ENCODE results near the gene UNC13A. TPM values are rescaled to one million over a fixed set of nuclear protein-coding genes. Genes with fewer than 3 reads are reported as not detected.

Gene UNC13A
- polyA plus RNA-seq, 1 donor from 2014 or later, result 7.8 TPM

DNA sequence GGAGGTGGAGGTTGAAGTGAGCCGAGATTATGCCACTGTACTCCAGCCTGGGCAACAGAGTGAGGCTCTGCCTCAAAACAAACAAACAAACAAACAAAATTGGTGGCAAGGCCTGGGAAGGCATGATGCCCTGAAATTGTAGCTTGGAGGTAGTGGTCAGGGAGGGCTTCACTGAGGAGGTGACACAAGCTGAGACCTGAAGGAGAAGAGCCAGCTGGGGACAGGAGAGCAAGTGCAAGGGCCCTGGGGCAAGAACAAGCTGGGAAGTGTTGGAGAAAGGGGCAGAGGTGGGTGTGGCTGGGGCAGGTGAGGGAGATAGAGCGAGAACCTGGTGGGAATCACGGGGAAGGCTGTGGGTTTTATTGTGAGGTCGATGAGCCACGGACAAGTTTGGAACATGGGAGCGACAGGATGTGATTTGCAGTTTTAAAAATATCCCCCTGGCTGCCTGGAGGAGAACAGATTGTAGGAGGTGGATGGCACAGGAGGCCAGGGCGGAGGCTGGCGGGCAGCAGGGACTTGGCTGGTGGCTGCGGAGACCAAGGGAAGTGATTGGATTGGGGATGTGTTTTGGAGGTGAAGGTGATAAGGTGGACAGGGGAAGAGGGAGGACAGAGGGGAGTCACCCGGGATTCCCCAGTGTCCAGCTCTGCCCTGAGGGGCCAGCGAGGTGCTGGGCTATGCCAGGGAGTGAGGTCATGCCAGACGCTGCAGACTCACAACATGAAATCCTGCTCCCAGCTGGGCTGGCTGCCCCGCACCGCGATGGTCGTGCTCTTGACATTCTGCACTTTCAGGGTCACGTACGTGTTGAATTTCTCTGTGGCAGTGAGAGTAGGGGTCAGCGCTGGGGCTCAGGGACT is 14.0 kb downstream of the UNC13A start:
- no peaks in the 10 kb centered on the region for H3K27me3 ChIP-seq (ENCODE audit: insufficient read depth, low read depth, low read length)
- no peaks in the 10 kb centered on the region for H3K9me3 ChIP-seq (ENCODE audit: low read length)
- H3K79me2 ChIP-seq (replicated peaks; ENCODE audit: insufficient read depth, low read length), result no peaks in the 10 kb centered on the region
- H3K4me2 ChIP-seq (ENCODE audit: low read length), result no peak overlapping the region
- H3K4me3 ChIP-seq (ENCODE audit: low read length), result no peak overlapping the region
- peaks cover 7% of the 10 kb centered on the region for H3K36me3 ChIP-seq (ENCODE audit: insufficient read depth, low read length)
- no peaks in the 10 kb centered on the region for H3K9me2 ChIP-seq (ENCODE audit: insufficient read depth, low read length)
- H3K9ac ChIP-seq (ENCODE audit: low read length), result no peak overlapping the region
- TF ChIP-seq REST (IDR thresholded peaks at IDR 0.05; ENCODE audit: borderline replicate concordance), result no peak
- TF ChIP-seq EP300 (conservative IDR thresholded peaks at IDR 0.05; ENCODE audit: poor library complexity, severe bottlenecking), result no peak
- TF ChIP-seq, protein P1, sequence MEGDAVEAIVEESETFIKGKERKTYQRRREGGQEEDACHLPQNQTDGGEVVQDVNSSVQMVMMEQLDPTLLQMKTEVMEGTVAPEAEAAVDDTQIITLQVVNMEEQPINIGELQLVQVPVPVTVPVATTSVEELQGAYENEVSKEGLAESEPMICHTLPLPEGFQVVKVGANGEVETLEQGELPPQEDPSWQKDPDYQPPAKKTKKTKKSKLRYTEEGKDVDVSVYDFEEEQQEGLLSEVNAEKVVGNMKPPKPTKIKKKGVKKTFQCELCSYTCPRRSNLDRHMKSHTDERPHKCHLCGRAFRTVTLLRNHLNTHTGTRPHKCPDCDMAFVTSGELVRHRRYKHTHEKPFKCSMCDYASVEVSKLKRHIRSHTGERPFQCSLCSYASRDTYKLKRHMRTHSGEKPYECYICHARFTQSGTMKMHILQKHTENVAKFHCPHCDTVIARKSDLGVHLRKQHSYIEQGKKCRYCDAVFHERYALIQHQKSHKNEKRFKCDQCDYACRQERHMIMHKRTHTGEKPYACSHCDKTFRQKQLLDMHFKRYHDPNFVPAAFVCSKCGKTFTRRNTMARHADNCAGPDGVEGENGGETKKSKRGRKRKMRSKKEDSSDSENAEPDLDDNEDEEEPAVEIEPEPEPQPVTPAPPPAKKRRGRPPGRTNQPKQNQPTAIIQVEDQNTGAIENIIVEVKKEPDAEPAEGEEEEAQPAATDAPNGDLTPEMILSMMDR (IDR thresholded peaks at IDR 0.05; ENCODE audit: poor library complexity, severe bottlenecking), result no peak
- no peak overlapping the region for H2AFZ ChIP-seq (ENCODE audit: low read depth, low read length)
- H4K20me1 ChIP-seq (ENCODE audit: insufficient read depth), result no peaks in the 10 kb centered on the region
- no peak overlapping the region for H3K27ac ChIP-seq (ENCODE audit: low read length)
- no peaks in the 10 kb centered on the region for H3F3A ChIP-seq (ENCODE audit: insufficient read depth, low read length, poor library complexity, severe bottlenecking)

DNA sequence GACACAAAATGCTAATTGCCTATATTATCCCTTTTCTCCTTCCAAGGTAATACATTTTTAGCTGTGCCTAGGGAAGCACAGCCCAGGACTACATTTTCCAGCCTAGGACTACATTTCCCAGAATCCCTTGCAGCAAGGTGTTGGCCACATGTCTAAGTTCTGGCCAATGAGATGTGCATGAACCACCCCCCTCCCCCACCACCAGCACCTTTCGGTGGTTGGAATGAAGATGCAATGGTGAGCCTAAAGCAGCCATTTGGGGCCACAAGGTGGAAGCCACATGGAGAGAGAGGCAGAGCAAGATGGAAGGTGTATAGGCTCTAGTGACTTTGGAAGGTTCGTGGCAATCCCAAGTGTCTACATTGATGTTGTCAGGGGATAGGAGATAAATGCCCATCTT is 16.2 kb downstream of the UNC13A start:
- H3K36me3 ChIP-seq (ENCODE audit: insufficient read depth, low read length), result peaks cover 7% of the 10 kb centered on the region
- H3K9me2 ChIP-seq (ENCODE audit: insufficient read depth, low read length), result no peaks in the 10 kb centered on the region
- no peaks in the 10 kb centered on the region for H3K27me3 ChIP-seq (ENCODE audit: insufficient read depth, low read depth, low read length)
- no peak overlapping the region for H2AFZ ChIP-seq (ENCODE audit: low read depth, low read length)
- no peaks in the 10 kb centered on the region for H3K9me3 ChIP-seq (ENCODE audit: low read length)
- H3K9ac ChIP-seq (ENCODE audit: low read length), result no peak overlapping the region
- no peak for TF ChIP-seq EP300 (conservative IDR thresholded peaks at IDR 0.05; ENCODE audit: poor library complexity, severe bottlenecking)
- no peaks in the 10 kb centered on the region for H3F3A ChIP-seq (ENCODE audit: insufficient read depth, low read length, poor library complexity, severe bottlenecking)
- H4K20me1 ChIP-seq (ENCODE audit: insufficient read depth), result no peaks in the 10 kb centered on the region
- no peak overlapping the region for H3K4me2 ChIP-seq (ENCODE audit: low read length)
- no peak overlapping the region for H3K27ac ChIP-seq (ENCODE audit: low read length)
- no peak overlapping the region for H3K4me3 ChIP-seq (ENCODE audit: low read length)
- H3K79me2 ChIP-seq (replicated peaks; ENCODE audit: insufficient read depth, low read length), result no peaks in the 10 kb centered on the region

DNA sequence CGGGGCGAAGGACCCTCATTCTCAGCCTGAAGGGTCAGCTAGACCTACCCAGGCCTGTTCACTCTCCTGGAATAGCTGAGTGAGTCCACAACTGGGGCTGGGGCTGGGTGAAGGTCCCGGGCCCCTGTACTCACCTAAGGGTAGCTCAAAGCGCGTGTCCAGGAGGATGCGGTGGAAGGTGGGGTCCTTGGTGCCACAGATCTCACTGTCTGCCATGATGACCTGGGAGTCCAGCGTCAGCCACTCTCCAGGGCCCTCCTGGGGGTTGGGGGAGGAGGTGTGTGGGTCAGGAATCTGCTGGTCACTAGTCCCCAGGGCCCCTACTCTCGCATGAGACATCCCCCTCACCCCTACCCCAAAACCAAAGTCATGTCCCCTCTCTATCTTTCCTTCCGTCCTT is 18.7 kb downstream of the UNC13A start:
- peaks cover 8% of the 10 kb centered on the region for H3K9me3 ChIP-seq (ENCODE audit: low read length)
- no peaks in the 10 kb centered on the region for H3K9me2 ChIP-seq (ENCODE audit: insufficient read depth, low read length)
- no peaks in the 10 kb centered on the region for H4K20me1 ChIP-seq (ENCODE audit: insufficient read depth)
- H3K36me3 ChIP-seq (ENCODE audit: insufficient read depth, low read length), result peaks cover 7% of the 10 kb centered on the region
- H3K27me3 ChIP-seq (ENCODE audit: insufficient read depth, low read depth, low read length), result no peaks in the 10 kb centered on the region
- TF ChIP-seq TAF1 (IDR thresholded peaks at IDR 0.05; ENCODE audit: low read depth) (no peak), SMC3 (conservative IDR thresholded peaks at IDR 0.05; ENCODE audit: poor library complexity) (no peak), MXI1 (conservative IDR thresholded peaks at IDR 0.05; ENCODE audit: poor library complexity, severe bottlenecking) (no peak), REST (IDR thresholded peaks at IDR 0.05; ENCODE audit: borderline replicate concordance) (no peak), RAD21 (conservative IDR thresholded peaks at IDR 0.05) (no peak), EP300 (conservative IDR thresholded peaks at IDR 0.05; ENCODE audit: poor library complexity, severe bottlenecking) (no peak)
- TF ChIP-seq, protein P1 (IDR thresholded peaks at IDR 0.05; ENCODE audit: poor library complexity, severe bottlenecking), result no peak
- H3K4me2 ChIP-seq (ENCODE audit: low read length), result no peak overlapping the region
- no peak overlapping the region for H2AFZ ChIP-seq (ENCODE audit: low read depth, low read length)
- H3K4me3 ChIP-seq (ENCODE audit: low read length), result no peak overlapping the region
- no peak overlapping the region for H3K27ac ChIP-seq (ENCODE audit: low read length)
- no peak overlapping the region for H3K9ac ChIP-seq (ENCODE audit: low read length)
- no peaks in the 10 kb centered on the region for H3K79me2 ChIP-seq (replicated peaks; ENCODE audit: insufficient read depth, low read length)
- no peaks in the 10 kb centered on the region for H3F3A ChIP-seq (ENCODE audit: insufficient read depth, low read length, poor library complexity, severe bottlenecking)

Data from neural cell (in vitro differentiated cells).